ENCODE data around the gene APBA2. TPM values are rescaled to one million over a fixed set of nuclear protein-coding genes. Genes with fewer than 3 reads are reported as not detected.

Gene APBA2
- total RNA-seq, 1 experiment from 2014 or later: 0.31 TPM

GRCh38 chr15:28993051-28993719 is 107.4 kb downstream of the APBA2 start:
- no peak for TF ChIP-seq CTCF (IDR thresholded peaks at IDR 0.05)
- no peak for TF ChIP-seq REST (IDR thresholded peaks at IDR 0.05; ENCODE audit: insufficient read depth in 1 of 2, low read depth in 2 of 2, low read length in 1 of 2)
- TF ChIP-seq TCF7L2 (IDR thresholded peaks at IDR 0.05; ENCODE audit: low read depth, low read length): no peak
- no peak for TF ChIP-seq SIN3A (IDR thresholded peaks at IDR 0.05; ENCODE audit: borderline replicate concordance, insufficient read depth, low read depth, low read length)
- TF ChIP-seq POLR2AphosphoS5 (IDR thresholded peaks at IDR 0.05; ENCODE audit: low read depth, low read length): no peak
- ATAC-seq (no peak), DNase-seq (ENCODE audit: low read depth, low spot score) (no peak)
- CTCF ChIA-PET: no interaction called here
- Histone ChIP-seq H3K9me3 (ENCODE audit: control insufficient read depth, insufficient read depth, low read depth, low read length) (no peaks in the 10 kb centered on the region), H3K27me3 (ENCODE audit: control insufficient read depth, insufficient read depth, low read length) (no peaks in the 10 kb centered on the region; the same call in 1 of the 2 replicates), H3K36me3 (ENCODE audit: control insufficient read depth, insufficient read depth, low read length) (no peaks in the 10 kb centered on the region), H3K27ac (ENCODE audit: low read length) (no peak overlapping the region), H3K4me1 (ENCODE audit: control insufficient read depth, insufficient read depth, low read length) (no peaks in the 10 kb centered on the region), H3K4me3 (ENCODE audit: low read depth in 2 of 2, low read length in 2 of 2) (no peak overlapping the region)
- POLR2A ChIA-PET: no interaction called here
- no TSS peak for BruUV-seq (replicated peaks)
- in situ Hi-C loops (cut with HindIII; ENCODE audit: low pct_unique_long_range_greater_than_20kb, low sequenced_read_pairs) (no loop called here), intact Hi-C loops (cut with micrococcal nuclease; ENCODE audit: unreplicated experiment) (no loop called here)

GRCh38 chr15:28993720-28994053 is 107.9 kb downstream of the APBA2 start:
- ATAC-seq (no peak), DNase-seq (ENCODE audit: low read depth, low spot score) (no peak)
- Histone ChIP-seq H3K4me1 (ENCODE audit: control insufficient read depth, insufficient read depth, low read length) (no peaks in the 10 kb centered on the region), H3K27me3 (ENCODE audit: control insufficient read depth, insufficient read depth, low read length) (no peaks in the 10 kb centered on the region; the same call in 1 of the 2 replicates), H3K36me3 (ENCODE audit: control insufficient read depth, insufficient read depth, low read length) (no peaks in the 10 kb centered on the region), H3K27ac (ENCODE audit: low read length) (no peak overlapping the region), H3K4me3 (ENCODE audit: low read depth in 2 of 2, low read length in 2 of 2) (no peak overlapping the region), H3K9me3 (ENCODE audit: control insufficient read depth, insufficient read depth, low read depth, low read length) (no peaks in the 10 kb centered on the region)
- ChIA-PET POLR2A (no interaction called here), CTCF (no interaction called here)
- intact Hi-C loops (cut with micrococcal nuclease; ENCODE audit: unreplicated experiment) (no loop called here), in situ Hi-C loops (cut with HindIII; ENCODE audit: low pct_unique_long_range_greater_than_20kb, low sequenced_read_pairs) (no loop called here)
- TF ChIP-seq CTCF (IDR thresholded peaks at IDR 0.05) (no peak), TCF7L2 (IDR thresholded peaks at IDR 0.05; ENCODE audit: low read depth, low read length) (no peak), REST (IDR thresholded peaks at IDR 0.05; ENCODE audit: insufficient read depth in 1 of 2, low read depth in 2 of 2, low read length in 1 of 2) (no peak), POLR2AphosphoS5 (IDR thresholded peaks at IDR 0.05; ENCODE audit: low read depth, low read length) (no peak), SIN3A (IDR thresholded peaks at IDR 0.05; ENCODE audit: borderline replicate concordance, insufficient read depth, low read depth, low read length) (no peak)
- no TSS peak for BruUV-seq (replicated peaks)
